Activated naive CD8-positive, alpha-beta T cell (primary cell): ENCODE data around the gene FAM81A.
"Not testable (repeated sequence)": the region's sequence is repeated elsewhere in the genome, so short reads cannot be mapped to it uniquely, and the experiment has no call there.

Experiments
- H3K27ac Mint-ChIP-seq: one replicate; pipeline ENCODE4 v1.8.0; 2021; ENCODE audit warnings: mixed read lengths
- H3K27me3 Mint-ChIP-seq: one replicate; pipeline ENCODE4 v1.8.0; 2021; ENCODE audit warnings: mixed read lengths
- H3K36me3 Mint-ChIP-seq: one replicate; pipeline ENCODE4 v1.8.0; 2021; ENCODE audit warnings: mixed read lengths
- H3K4me1 Mint-ChIP-seq: one replicate; pipeline ENCODE4 v1.8.0; 2021; ENCODE audit warnings: low read depth, mixed read lengths
- H3K4me3 Mint-ChIP-seq: one replicate; pipeline ENCODE4 v1.8.0; 2021; ENCODE audit warnings: mild to moderate bottlenecking, mixed read lengths
- H3K9me3 Mint-ChIP-seq: one replicate; pipeline ENCODE4 v1.8.0; 2021; ENCODE audit warnings: low read depth, mixed read lengths

Gene FAM81A

DNA sequence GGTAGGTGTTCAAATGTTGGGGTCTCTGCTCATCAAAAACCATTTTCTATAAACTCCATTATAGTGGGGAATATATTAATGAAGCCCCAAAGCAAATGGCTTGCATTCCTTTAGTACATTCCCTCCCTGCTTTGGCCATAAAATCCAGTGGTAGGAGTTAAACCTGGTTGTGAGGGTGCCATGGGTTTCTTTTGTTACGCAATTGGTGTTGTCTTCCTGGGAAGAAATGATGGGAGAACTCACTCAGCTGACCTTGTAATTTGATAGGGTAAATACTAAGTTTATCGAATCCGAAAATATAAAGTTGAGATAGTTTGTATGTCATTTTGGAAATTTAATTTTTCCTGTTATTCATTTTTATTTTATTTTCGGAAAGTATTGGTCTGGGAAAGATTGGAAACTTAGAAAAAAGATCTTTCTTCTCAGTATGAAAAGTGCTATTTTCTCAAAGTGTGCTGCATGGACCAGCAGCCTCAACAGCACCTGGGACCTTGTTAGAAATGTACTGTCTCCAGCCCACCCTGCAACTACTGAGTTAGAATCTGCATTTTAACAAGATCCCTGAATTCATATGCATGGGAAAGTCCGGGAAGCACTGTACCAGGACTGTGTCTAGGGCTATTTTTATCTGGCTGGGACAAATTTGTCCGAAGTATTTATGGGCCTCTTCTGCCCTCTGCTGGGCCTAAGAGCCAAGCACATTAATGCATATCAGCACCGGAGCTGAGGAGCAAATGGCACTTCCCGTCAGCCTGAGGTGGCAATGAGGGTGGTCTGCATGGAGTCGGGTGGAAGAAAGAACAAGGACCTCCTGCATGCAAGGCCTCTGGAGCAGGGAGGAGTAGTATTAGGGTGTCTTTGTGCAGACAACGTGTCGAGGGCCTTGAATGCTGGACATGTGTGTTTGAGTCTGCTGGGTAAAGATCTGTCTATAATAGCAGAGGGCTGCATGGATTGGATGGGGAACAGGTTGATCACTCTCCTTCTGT, 54.7 kb downstream of the FAM81A start:
- Mint-ChIP-seq H3K27me3 (no peaks in the 10 kb centered on the region), H3K36me3 (no peaks in the 10 kb centered on the region), H3K27ac (no peak overlapping the region), H3K4me3 (no peak overlapping the region), H3K4me1 (peaks cover 4% of the 10 kb centered on the region), H3K9me3 (peaks cover 3% of the 10 kb centered on the region)

DNA sequence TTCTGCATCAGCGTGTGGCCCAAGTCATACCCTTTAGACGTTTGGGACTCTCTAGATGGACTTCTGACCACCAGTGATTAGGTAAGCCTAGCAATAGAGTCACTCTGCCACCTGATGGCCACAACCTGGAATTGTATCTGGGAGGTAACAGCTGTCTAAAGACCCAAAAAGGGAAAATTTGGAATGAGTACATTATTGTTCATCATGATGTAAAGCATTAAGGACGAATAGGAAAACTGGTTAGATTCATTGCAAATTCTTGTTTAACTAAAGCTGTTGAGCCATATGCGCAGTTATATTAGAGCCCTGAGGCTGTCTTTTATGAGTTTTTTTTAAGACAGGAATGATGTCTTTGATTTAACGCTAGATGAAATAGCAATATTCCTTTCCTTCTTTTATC, 63.6 kb downstream of the FAM81A start:
- H3K27me3 Mint-ChIP-seq = no peaks in the 10 kb centered on the region
- H3K36me3 Mint-ChIP-seq = no peaks in the 10 kb centered on the region
- no peaks in the 10 kb centered on the region for H3K4me1 Mint-ChIP-seq
- H3K27ac Mint-ChIP-seq = no peak overlapping the region
- H3K4me3 Mint-ChIP-seq = no peak overlapping the region
- H3K9me3 Mint-ChIP-seq = no peaks in the 10 kb centered on the region

DNA sequence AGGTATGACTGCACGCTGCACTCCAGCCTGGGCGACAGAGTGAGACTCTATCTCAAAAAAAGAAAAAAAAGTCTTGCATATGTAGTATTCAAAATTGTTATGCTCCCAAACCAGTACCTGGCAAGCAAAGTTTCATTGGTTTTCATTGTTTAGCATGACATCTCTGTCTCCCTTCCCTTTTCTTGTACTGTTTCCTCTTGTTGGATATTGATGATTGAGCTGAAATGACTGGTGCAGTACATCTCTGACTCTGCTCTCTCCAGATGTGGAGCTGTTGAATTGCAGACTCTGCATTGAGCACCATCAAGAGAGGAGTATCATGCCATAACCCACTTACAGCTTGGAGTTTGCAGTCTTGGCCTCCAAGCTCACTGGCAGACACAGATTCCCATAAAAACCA, 77.2 kb downstream of the FAM81A start:
- no peaks in the 10 kb centered on the region for H3K9me3 Mint-ChIP-seq
- H3K36me3 Mint-ChIP-seq = no peaks in the 10 kb centered on the region
- H3K4me1 Mint-ChIP-seq = peaks cover 8% of the 10 kb centered on the region
- H3K27ac Mint-ChIP-seq = no peak overlapping the region
- H3K4me3 Mint-ChIP-seq = no peak overlapping the region
- H3K27me3 Mint-ChIP-seq = no peaks in the 10 kb centered on the region

DNA sequence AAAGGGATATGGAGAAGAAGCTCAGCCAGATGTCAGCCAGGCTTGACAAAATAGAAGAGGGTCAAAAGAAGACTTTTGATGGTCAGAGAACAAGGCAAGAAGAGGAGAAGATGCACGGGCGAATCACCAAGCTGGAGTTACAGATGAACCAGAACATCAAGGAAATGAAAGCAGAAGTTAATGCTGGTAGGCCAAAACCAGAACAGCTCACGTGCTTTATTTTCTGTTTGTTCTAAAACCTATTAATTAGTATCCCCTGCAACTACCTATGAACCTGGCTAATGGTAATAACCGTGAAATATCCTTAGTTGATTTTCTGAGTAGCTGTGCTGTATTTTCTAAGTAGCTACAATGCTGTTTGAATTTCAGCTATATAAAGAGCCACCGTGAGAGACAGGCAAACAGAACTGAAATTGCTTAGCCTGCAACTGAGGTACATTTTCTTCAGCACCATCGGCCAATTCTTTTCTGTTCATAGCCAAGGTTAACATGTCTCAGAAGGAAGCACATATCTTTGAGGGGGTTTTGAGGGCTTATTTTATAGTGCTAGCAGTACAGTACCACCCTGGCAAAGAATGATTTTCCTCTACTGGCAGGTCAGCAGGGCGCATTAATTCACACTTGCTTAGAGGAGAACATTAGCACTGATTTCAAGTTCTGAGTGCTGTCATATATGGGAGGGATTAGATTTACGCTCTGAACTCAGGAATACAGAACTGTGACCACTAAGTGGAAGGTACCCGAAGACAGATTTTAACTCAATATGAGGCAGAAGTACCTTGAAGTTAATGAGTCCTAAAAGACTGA, 78.9 kb downstream of the FAM81A start:
- Mint-ChIP-seq H3K27ac (no peak overlapping the region), H3K9me3 (no peaks in the 10 kb centered on the region), H3K27me3 (no peaks in the 10 kb centered on the region), H3K4me3 (no peak overlapping the region), H3K4me1 (peaks cover 14% of the 10 kb centered on the region), H3K36me3 (no peaks in the 10 kb centered on the region)

DNA sequence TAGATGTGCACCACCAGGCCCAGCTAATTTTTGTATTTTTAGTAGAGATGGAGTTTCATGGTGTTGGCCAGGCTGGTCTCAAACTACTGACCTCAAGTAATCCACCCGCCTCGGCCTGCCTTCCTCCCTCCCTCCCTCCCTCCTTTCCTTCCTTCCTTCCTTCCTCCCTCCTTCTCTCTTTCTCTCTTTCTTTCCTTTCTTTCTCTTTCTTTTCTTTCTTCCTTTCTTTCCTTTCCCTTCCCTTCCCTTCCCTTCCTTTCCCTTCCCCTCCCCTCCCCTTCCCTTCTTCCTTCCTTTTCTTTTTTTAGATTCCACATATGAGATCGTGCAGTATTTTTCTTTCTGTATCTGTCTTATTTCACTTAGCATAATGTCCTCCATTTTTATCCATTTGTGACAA, 81.3 kb downstream of the FAM81A start:
- Mint-ChIP-seq H3K36me3 (no peaks in the 10 kb centered on the region), H3K9me3 (no peaks in the 10 kb centered on the region), H3K27me3 (no peaks in the 10 kb centered on the region), H3K4me3 (no peak overlapping the region), H3K27ac (no peak overlapping the region), H3K4me1 (peaks cover 37% of the 10 kb centered on the region)

DNA sequence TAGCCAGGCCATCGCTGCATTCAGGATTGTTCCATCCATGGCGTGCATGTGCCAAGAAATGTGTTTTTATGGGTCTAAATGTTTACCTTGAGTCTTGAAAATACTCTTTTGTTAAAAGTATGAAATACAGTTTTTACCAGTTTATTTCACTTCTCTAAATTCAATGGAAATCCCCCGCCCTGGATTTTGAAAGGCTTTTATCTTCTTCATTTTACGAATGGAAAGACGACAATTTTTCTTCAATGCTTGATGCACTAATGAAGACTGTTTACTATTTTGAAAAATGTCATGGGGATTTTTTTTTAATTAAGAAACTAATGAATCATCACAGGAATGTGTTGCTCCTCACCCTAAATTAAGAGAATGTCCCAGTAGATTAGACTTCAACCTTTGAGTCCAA, 83.5 kb downstream of the FAM81A start:
- Mint-ChIP-seq H3K27me3 (no peaks in the 10 kb centered on the region), H3K9me3 (no peaks in the 10 kb centered on the region), H3K4me1 (peaks cover 44% of the 10 kb centered on the region), H3K4me3 (no peak overlapping the region), H3K27ac (no peak overlapping the region), H3K36me3 (no peaks in the 10 kb centered on the region)

DNA sequence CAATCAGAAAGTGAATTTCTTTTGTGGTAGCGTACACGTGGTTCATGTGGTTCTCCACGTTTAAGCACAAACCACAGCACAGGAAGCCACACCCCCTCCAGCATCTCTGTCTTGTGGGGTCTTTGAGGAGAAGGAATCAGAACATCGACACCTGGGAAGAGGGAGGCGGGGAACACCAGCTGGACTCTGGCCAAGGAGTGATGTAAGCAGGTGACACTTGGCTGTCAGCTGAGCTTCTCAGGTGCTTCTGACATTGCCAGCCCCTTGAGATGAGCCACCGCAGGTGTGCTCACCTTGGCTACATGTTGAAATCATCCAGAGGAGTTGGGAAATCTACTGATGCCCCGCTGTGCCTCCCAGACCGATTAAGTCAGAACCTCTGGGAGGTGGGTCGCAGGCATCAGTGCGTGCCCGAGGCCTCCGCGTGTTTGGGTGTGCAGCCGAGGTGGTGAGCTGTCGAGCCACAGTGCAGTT, 85.0 kb downstream of the FAM81A start:
- H3K27ac Mint-ChIP-seq = no peak overlapping the region
- H3K4me1 Mint-ChIP-seq = peaks cover 41% of the 10 kb centered on the region
- no peaks in the 10 kb centered on the region for H3K9me3 Mint-ChIP-seq
- peak overlapping the region; percentile 53 for H3K4me3 Mint-ChIP-seq
- H3K36me3 Mint-ChIP-seq = no peaks in the 10 kb centered on the region
- H3K27me3 Mint-ChIP-seq = no peaks in the 10 kb centered on the region

DNA sequence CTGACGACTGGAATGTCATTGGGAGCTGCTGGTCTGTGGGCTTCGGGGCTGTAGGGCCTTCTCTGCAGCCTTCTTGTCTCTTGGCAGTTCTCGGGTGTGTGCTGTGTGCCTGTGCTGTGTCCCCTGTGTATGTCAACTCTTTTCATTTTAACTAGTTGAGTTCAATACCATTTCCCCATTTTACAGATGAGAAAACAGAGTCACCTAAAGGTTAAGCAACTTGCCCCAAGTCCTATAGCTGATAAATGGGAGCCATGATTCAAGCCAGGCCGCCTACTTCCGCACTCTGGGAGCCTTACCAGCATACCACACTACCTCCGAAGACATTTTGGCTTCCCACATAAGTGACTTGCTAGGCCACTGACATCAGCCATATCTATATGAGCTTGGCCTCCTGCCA, 85.7 kb downstream of the FAM81A start:
- peak overlapping the region; percentile 36 for H3K4me3 Mint-ChIP-seq
- no peaks in the 10 kb centered on the region for H3K9me3 Mint-ChIP-seq
- no peak overlapping the region for H3K27ac Mint-ChIP-seq
- peaks cover 42% of the 10 kb centered on the region for H3K4me1 Mint-ChIP-seq
- no peaks in the 10 kb centered on the region for H3K27me3 Mint-ChIP-seq
- H3K36me3 Mint-ChIP-seq = no peaks in the 10 kb centered on the region

DNA sequence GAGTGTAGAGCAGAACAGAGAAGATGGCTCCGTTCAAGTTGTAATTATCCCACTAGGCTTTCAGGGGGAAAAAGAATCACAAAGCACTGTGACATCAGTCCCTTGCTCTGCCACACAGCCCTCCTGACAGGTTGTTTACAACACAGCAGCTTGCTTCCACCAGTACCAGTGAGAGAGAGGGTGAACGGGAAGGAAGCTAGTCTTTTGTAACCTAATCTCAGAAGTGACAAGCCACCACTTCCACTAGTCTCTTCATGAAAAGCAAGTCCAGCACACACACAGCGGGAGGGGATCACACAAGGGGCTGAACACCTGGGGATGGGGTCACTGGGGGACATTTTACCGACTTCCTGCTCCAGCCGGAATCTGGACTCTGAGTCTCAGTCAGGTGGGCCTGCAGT, 86.3 kb downstream of the FAM81A start:
- Mint-ChIP-seq H3K27ac (no peak overlapping the region), H3K9me3 (no peaks in the 10 kb centered on the region), H3K4me1 (peaks cover 41% of the 10 kb centered on the region), H3K27me3 (no peaks in the 10 kb centered on the region), H3K36me3 (no peaks in the 10 kb centered on the region), H3K4me3 (peak overlapping the region; percentile 0)

DNA sequence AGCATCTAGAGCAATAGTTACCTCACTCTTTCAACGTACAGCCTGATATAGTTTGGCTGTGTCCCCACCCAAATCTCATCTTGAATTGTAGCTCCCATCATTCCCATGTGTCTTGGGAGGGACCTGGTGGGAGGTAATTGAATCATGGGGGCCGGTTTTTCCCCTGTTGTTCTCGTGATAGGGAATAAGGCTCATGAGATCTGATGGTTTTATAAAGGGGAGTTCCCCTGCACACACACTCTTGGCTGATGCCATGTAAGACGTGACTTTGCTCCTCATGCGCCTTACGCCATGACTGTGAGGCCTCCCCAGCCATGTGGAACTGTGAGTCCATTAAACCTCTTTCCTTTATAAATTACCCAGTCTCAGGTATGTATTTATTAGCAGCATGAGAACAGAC, 88.5 kb downstream of the FAM81A start:
- not testable (repeated sequence) for H3K27ac Mint-ChIP-seq, H3K9me3 Mint-ChIP-seq, H3K27me3 Mint-ChIP-seq, H3K4me3 Mint-ChIP-seq, H3K36me3 Mint-ChIP-seq
- peaks cover 37% of the 10 kb centered on the region for H3K4me1 Mint-ChIP-seq

DNA sequence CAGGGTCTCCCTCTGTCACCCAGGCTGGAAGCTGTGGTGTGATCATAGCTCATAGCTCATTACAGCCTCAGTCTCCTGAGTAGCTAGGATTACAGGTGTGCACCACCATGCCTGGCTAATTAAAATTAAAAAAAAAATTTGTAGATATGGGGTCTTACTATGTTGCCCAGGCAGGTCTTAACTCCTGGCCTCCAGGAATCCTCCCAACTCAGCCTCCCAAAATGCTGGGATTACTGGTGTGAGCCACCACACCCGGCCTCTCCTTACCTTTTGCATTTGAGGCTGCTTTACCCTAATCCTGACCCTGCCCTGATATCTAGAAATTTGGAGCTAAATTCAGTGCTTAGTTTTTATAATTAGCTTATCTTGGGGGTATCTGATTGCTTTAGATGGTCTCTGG, 90.4 kb downstream of the FAM81A start:
- no peaks in the 10 kb centered on the region for H3K9me3 Mint-ChIP-seq
- H3K36me3 Mint-ChIP-seq = no peaks in the 10 kb centered on the region
- H3K27me3 Mint-ChIP-seq = peaks cover 2% of the 10 kb centered on the region
- H3K27ac Mint-ChIP-seq = no peak overlapping the region
- no peak overlapping the region for H3K4me3 Mint-ChIP-seq
- peaks cover 19% of the 10 kb centered on the region for H3K4me1 Mint-ChIP-seq

DNA sequence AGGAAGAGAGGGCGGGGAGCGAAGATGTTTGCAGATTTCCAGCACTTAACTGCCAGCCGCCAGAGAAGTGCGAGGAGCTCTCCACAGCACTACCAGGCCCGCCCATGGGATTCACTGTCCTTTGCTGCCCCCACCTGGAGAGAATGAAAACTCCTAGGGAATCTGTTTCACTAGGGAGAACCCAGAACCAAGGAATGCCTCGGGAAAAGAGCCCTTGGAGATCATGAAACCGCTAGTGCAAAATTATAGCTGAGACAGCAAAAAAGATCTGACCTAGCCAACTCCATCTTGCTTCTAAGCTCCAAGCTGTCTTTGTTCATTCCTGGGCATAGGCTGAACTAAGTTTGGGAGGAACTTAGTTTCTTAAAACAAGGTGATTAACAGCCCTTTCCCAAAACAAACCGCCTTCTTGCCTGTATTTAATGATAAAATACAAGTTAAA, 91.0 kb downstream of the FAM81A start:
- H3K27ac Mint-ChIP-seq = no peak overlapping the region
- H3K36me3 Mint-ChIP-seq = no peaks in the 10 kb centered on the region
- H3K27me3 Mint-ChIP-seq = peaks cover 2% of the 10 kb centered on the region
- no peak overlapping the region for H3K4me3 Mint-ChIP-seq
- peaks cover 14% of the 10 kb centered on the region for H3K4me1 Mint-ChIP-seq
- no peaks in the 10 kb centered on the region for H3K9me3 Mint-ChIP-seq

DNA sequence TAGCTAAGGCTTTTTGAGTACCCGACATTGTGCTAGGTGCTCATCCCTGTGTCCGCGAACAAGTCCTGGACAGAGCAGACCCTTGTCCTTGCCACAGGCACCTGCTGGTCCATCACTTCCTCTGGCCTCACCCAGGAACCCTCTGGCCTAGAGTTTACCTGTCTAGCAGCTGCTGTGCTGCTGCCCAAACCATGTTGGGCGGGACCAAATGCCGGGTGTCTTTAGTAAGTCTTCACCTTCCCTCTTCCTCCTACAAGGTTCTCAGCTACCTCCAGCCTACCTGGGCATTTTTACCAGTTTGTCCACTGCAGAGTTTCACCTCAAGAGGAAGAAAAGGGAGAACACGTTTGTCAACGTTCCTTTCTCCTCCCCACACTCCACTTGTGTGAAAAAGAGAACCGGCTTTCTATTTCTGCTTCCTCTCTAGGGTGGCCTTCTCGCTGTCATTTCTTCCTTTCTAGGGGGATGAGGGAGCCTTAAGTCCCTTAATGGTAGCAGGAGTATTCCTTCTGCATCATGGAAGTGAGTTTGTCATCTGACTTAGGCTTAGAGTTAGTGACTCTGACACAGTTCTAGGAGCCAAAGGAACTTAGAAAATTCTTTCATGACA, 93.2 kb downstream of the FAM81A start:
- Mint-ChIP-seq H3K4me3 (no peak overlapping the region), H3K27me3 (peaks cover 2% of the 10 kb centered on the region), H3K4me1 (peaks cover 2% of the 10 kb centered on the region), H3K27ac (no peak overlapping the region), H3K36me3 (no peaks in the 10 kb centered on the region), H3K9me3 (no peaks in the 10 kb centered on the region)

DNA sequence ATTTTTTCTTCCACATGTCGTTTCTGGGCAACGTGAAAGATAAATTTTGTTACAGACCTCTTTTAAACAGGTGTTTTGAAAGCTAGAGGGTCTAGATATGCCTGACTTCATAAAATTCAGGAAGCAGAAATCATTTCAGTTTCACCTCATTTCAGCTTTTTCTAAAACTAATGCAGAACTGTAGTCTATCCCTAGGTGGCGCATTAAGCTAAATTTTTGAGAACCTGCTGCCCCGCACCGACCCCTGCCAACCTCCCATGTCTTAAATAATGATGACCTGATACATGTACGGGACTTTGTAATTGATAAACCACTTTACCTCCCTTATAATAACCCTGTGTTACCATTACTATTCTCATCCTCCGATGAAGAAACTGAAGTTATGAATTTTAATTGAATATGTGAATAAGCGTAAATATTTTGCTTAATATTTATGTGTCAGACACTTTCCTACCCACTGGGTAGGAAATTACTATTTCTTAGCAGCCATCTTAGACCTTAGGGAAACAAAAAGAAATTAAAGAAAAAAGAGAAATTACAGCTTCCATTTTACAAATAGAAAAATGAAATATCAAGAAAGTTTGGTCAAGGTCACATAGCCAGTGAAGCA, 94.9 kb downstream of the FAM81A start:
- Mint-ChIP-seq H3K36me3 (no peaks in the 10 kb centered on the region), H3K4me3 (no peak overlapping the region), H3K27me3 (peaks cover 2% of the 10 kb centered on the region), H3K4me1 (peaks cover 2% of the 10 kb centered on the region), H3K9me3 (no peaks in the 10 kb centered on the region), H3K27ac (no peak overlapping the region)
